ENCODE results near the gene MMP23B. TPM values are rescaled to one million over a fixed set of nuclear protein-coding genes. Genes with fewer than 3 reads are reported as not detected.

The MMP23B gene
- total RNA-seq, 4 donors from 2014 or later, result 0.49 to 7.6 (median 2.7) TPM

- Histone ChIP-seq H3K27me3 (peaks cover 0 to 77% (median 2%) of the 10 kb centered on the region in 4 donors), H3K4me3 (no peak overlapping the region), H3K27ac (no peak overlapping the region), H3K4me1 (peaks cover 16 to 38% (median 29%) of the 10 kb centered on the region in 3 donors), H3K36me3 (no peaks in the 10 kb centered on the region), H3K9me3 (no peaks in the 10 kb centered on the region)
- 90% methylated on average over 4 of the region's 28 CpGs; no CpG with 5 or more reads in 1 of the 2 donors for WGBS, 2 donors
- intact Hi-C loops (cut with DNase I), result no loop called here
- TF ChIP-seq POLR2A (IDR thresholded peaks at IDR 0.05), result no peak
- TF ChIP-seq, protein P1, sequence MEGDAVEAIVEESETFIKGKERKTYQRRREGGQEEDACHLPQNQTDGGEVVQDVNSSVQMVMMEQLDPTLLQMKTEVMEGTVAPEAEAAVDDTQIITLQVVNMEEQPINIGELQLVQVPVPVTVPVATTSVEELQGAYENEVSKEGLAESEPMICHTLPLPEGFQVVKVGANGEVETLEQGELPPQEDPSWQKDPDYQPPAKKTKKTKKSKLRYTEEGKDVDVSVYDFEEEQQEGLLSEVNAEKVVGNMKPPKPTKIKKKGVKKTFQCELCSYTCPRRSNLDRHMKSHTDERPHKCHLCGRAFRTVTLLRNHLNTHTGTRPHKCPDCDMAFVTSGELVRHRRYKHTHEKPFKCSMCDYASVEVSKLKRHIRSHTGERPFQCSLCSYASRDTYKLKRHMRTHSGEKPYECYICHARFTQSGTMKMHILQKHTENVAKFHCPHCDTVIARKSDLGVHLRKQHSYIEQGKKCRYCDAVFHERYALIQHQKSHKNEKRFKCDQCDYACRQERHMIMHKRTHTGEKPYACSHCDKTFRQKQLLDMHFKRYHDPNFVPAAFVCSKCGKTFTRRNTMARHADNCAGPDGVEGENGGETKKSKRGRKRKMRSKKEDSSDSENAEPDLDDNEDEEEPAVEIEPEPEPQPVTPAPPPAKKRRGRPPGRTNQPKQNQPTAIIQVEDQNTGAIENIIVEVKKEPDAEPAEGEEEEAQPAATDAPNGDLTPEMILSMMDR (IDR thresholded peaks at IDR 0.05), result no peak
- DNase-seq, result no peak
These were observed 33.8 kb upstream of the MMP23B start for GRCh38 chr1:1598051-1598719.

DNA sequence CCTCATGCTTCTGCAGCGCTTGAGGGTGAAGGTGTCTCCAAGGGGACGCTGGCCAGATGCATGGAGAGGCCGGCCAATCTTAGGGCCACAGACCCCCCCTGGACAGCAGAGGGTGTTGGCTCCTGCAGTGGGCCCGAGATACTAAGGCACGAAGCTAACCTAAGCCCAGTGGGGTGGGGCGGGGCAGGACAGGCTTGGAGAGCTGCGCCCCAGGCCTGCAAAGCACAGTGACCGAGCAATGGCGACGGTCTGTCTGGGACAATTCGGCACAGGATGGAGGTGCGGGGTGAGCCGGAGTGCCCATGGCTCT is 33.3 kb upstream of the MMP23B start:
- 88 to 90% methylated on average over 2 to 7 of the region's 13 CpGs for WGBS, 2 donors
- no peaks in the 10 kb centered on the region for H3K9me3 ChIP-seq
- H3K4me1 ChIP-seq, result peaks cover 16 to 38% (median 29%) of the 10 kb centered on the region in 3 donors
- no peak for DNase-seq
- H3K36me3 ChIP-seq, result no peaks in the 10 kb centered on the region
- no peak overlapping the region for H3K27ac ChIP-seq
- H3K4me3 ChIP-seq, result peak overlapping the region in 1 of 4 donors; percentile 26
- intact Hi-C loops (cut with DNase I), result no loop called here
- no peak for TF ChIP-seq POLR2A (IDR thresholded peaks at IDR 0.05)
- TF ChIP-seq, protein P1 (IDR thresholded peaks at IDR 0.05), result no peak
- peaks cover 0 to 79% (median 2%) of the 10 kb centered on the region in 4 donors for H3K27me3 ChIP-seq

DNA sequence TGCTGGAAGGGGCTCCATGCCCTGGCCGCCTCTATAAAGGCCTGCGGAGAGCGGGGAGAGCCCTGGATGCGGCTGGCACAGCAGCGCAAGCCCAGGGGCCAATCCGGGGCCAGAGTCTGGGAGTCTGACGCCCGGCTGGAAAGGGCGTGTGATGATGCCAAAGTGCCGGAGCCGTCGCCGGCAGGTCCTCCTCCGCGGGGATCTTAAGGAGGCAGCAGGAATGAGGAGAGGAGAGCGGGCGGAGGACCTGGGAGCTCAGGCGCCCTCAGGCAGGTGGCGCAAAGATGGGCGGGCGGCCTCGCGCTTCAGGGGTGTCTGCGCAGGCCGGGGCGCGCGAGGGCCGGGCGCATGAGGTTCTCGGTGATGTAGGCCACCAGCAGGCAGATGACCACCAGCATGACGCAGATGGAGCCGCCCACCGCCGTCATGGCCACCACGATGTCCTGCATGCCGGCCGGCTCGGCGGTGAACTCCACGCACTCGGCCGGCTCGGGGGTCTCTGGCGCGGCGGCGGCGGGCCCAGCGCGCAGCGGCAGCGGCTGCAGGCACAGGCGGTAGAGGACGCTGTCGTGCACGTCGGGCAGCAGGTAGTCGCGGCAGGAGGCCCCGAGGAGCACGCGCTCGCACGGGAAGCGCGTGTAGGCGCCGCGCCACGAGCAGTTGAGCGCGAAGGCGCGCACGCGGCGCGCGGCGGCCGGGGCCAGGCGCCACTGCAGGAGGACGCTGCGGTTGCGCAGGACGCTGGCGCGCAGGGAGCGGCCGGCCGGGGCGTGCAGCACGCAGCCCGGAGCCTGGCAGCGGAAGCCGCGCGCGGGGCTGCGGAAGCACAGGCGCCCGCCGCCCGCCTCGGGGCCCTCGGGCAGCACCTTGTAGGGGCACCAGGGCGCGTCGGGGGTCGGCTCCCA is 32.7 kb upstream of the MMP23B start:
- Histone ChIP-seq H3K27ac (no peak overlapping the region), H3K27me3 (peaks cover 0 to 84% (median 2%) of the 10 kb centered on the region in 4 donors), H3K9me3 (no peaks in the 10 kb centered on the region), H3K36me3 (no peaks in the 10 kb centered on the region), H3K4me1 (peaks cover 16 to 38% (median 29%) of the 10 kb centered on the region in 3 donors), H3K4me3 (peak overlapping the region; percentile 16 to 65 (median 42))
- WGBS, 2 donors, result no CpG with 5 or more reads among the region's 111 CpGs
- TF ChIP-seq, protein P1 (IDR thresholded peaks at IDR 0.05), result peak in 3 of 6 experiments; percentile 3 to 32 (median 32)
- no peak for TF ChIP-seq POLR2A (IDR thresholded peaks at IDR 0.05)
- intact Hi-C loops (cut with DNase I), result no loop called here
- DNase-seq, result no peak

GRCh38 chr1:1599935-1600860 is 31.8 kb upstream of the MMP23B start, which contains the start of gene FNDC10:
Gene FNDC10, minus strand, starts transcription at chr1:1600135. Its CDS starts 120 bp downstream, at chr1:1600015.
- no peaks in the 10 kb centered on the region for H3K9me3 ChIP-seq
- intact Hi-C loops (cut with DNase I), result no loop called here
- peaks cover 0 to 86% (median 2%) of the 10 kb centered on the region in 4 donors for H3K27me3 ChIP-seq
- peaks cover 16 to 38% (median 29%) of the 10 kb centered on the region in 3 donors for H3K4me1 ChIP-seq
- DNase-seq, result no peak
- H3K36me3 ChIP-seq, result no peaks in the 10 kb centered on the region
- 0 to 22% methylated on average over 2 to 7 of the region's 125 CpGs for WGBS, 2 donors
- H3K27ac ChIP-seq, result no peak within 1 kb of the TSS
- H3K4me3 ChIP-seq, result peak within 1 kb of the TSS; percentile 37 to 65 (median 56)
- TF ChIP-seq POLR2A (IDR thresholded peaks at IDR 0.05), result no peak
- TF ChIP-seq, protein P1 (IDR thresholded peaks at IDR 0.05), result no peak

All from esophagus squamous epithelium (tissue), 5 donors.